ENCODE measurements around the gene DAB2IP.
A peak's percentile ranks its signal among the peaks of the same experiment; 100 is the strongest.

GRCh38 chr9:121735793-121736770 is 84.6 kb downstream of the DAB2IP start:
- TF ChIP-seq CTCF (optimal IDR thresholded peaks at IDR 0.05 in 1 of 3, IDR thresholded peaks at IDR 0.05 in 1 of 3, conservative IDR thresholded peaks at IDR 0.05 in 1 of 3; ENCODE audit: extremely low read depth in 1 of 3, insufficient read depth in 2 of 3, low read length in 3 of 3): peak in 1 of 3 experiments; percentile 5
- TF ChIP-seq EZH2 (IDR thresholded peaks at IDR 0.05; ENCODE audit: low read length): no peak
